NCI-H2107 (cell line): ENCODE data around the gene OBSCN.

Source experiments
- DNase-seq: peaks from one replicate; lab custom pipeline; 2025; lab: John Stamatoyannopoulos, UW

Gene OBSCN

GRCh38 chr1:228368801-228369607, 161.2 kb downstream of the OBSCN start:
- no peak for DNase-seq

GRCh38 chr1:228369608-228370438, 162.0 kb downstream of the OBSCN start:
- no peak for DNase-seq

GRCh38 chr1:228370439-228370940, 162.6 kb downstream of the OBSCN start:
- no peak for DNase-seq

DNA sequence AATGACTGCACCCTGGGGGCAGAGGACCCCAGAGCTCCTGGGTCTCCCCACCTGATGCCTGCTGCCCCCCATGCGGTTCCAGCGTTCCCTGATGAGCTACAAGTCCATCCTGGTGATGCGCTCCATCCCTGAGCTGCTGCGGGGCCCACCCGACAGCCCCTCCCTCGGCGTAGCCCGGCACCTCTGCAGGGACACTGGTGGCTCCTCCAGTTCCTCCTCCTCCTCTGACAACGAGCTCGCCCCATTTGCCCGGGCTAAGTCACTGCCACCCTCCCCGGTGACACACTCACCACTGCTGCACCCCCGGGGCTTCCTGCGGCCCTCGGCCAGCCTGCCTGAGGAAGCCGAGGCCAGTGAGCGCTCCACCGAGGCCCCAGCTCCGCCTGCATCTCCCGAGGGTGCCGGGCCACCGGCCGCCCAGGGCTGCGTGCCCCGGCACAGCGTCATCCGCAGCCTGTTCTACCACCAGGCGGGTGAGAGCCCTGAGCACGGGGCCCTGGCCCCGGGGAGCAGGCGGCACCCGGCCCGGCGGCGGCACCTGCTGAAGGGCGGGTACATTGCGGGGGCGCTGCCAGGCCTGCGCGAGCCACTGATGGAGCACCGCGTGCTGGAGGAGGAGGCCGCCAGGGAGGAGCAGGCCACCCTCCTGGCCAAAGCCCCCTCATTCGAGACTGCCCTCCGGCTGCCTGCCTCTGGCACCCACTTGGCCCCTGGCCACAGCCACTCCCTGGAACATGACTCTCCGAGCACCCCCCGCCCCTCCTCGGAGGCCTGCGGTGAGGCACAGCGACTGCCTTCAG, 163.3 kb downstream of the OBSCN start:
- DNase-seq: peak; percentile 35

GRCh38 chr1:228371741-228372182, 163.9 kb downstream of the OBSCN start:
- DNase-seq: no peak

DNA sequence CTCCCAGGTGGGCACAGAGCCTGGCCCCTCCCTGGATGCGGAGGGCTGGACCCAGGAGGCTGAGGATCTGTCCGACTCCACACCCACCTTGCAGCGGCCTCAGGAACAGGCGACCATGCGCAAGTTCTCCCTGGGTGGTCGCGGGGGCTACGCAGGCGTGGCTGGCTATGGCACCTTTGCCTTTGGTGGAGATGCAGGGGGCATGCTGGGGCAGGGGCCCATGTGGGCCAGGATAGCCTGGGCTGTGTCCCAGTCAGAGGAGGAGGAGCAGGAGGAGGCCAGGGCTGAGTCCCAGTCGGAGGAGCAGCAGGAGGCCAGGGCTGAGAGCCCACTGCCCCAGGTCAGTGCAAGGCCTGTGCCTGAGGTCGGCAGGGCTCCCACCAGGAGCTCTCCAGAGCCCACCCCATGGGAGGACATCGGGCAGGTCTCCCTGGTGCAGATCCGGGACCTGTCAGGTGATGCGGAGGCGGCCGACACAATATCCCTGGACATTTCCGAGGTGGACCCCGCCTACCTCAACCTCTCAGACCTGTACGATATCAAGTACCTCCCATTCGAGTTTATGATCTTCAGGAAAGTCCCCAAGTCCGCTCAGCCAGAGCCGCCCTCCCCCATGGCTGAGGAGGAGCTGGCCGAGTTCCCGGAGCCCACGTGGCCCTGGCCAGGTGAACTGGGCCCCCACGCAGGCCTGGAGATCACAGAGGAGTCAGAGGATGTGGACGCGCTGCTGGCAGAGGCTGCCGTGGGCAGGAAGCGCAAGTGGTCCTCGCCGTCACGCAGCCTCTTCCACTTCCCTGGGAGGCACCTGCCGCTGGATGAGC, 164.5 kb downstream of the OBSCN start:
- DNase-seq: no peak

- no peak for DNase-seq
Measured at GRCh38 chr1:228373004-228373680, 165.3 kb downstream of the OBSCN start.

- DNase-seq: no peak
Measured at GRCh38 chr1:228373681-228374571, 166.1 kb downstream of the OBSCN start.

- no peak for DNase-seq
Measured at GRCh38 chr1:228374711-228375577, 167.1 kb downstream of the OBSCN start.

GRCh38 chr1:228375578-228376261, 167.9 kb downstream of the OBSCN start:
- DNase-seq: no peak

GRCh38 chr1:228376262-228376628, 168.4 kb downstream of the OBSCN start:
- no peak for DNase-seq

GRCh38 chr1:228376651-228377631, 169.1 kb downstream of the OBSCN start:
- DNase-seq: no peak

DNA sequence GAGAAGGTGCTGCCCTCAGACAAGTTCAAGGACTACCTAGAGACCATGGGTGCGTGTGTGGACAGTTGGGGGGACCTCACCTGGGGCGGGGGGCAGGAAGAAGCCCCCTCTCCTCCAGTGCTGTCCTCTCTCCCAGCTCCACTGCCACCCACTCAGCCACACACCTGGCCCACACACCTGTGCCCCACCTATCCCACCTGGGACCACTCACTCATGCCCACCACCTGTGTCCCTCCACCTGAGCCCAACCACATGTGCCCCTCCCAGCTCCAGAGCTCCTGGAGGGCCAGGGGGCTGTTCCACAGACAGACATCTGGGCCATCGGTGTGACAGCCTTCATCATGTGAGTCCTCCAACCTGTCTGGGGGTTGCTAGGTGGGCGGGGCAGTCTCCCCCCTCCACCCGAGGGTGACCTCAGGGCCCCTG, 169.8 kb downstream of the OBSCN start:
- no peak for DNase-seq

DNA sequence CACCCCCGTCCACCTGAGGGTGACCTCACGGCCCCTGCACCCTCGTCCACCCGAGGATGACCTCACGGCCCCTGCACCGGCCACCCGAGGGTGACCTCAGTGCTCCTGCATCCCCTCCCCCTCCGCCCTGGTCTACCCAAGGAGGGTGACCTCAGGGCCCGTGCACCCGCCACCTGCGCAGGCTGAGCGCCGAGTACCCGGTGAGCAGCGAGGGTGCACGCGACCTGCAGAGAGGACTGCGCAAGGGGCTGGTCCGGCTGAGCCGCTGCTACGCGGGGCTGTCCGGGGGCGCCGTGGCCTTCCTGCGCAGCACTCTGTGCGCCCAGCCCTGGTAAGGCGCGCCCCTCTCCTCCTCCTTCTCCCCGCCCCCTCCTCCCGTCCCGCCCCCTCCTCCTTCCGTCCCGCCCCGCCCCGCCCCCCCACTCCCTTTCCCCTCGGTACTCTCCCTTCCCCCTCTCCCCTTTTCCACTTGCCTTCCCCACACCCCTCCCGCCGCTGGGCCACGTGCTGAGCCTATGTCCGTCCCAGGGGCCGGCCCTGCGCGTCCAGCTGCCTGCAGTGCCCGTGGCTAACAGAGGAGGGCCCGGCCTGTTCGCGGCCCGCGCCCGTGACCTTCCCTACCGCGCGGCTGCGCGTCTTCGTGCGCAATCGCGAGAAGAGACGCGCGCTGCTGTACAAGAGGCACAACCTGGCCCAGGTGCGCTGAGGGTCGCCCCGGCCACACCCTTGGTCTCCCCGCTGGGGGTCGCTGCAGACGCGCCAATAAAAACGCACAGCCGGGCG, 170.4 kb downstream of the OBSCN start:
- peak; percentile 38 for DNase-seq

DNA sequence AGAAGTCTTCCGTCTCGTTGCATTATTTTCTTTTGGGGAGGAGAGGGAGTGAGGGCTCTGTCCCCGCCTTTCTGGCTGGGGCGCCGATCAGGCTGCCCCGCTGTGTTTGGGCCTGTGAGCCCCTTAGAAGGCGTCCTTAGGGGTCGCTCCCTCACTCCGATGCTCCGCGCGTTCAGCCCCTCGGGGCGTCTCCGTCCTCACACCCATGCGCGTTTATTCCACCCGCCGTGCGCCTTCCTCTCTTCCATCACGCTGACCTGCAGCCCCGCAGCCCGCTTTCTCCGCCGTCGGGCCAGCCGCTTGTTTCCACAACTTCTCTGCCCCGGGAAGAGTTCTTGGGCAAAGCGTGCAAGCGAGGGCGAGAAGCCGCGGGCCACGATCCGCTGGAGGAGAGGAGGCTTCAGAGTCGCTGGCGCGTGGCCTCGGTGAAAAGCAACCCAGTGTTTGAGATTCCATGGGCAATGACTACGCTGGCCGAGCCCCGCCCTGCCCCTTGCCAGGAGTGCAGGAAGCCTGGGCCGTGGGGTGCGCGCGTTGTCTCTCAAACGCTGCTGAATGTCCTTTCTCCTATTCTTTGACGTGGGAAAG, 171.1 kb downstream of the OBSCN start:
- no peak for DNase-seq

GRCh38 chr1:228379666-228380065, 171.8 kb downstream of the OBSCN start:
- DNase-seq: no peak
